ENCODE measurements around the gene C10orf71.

The C10orf71 gene, protein sequence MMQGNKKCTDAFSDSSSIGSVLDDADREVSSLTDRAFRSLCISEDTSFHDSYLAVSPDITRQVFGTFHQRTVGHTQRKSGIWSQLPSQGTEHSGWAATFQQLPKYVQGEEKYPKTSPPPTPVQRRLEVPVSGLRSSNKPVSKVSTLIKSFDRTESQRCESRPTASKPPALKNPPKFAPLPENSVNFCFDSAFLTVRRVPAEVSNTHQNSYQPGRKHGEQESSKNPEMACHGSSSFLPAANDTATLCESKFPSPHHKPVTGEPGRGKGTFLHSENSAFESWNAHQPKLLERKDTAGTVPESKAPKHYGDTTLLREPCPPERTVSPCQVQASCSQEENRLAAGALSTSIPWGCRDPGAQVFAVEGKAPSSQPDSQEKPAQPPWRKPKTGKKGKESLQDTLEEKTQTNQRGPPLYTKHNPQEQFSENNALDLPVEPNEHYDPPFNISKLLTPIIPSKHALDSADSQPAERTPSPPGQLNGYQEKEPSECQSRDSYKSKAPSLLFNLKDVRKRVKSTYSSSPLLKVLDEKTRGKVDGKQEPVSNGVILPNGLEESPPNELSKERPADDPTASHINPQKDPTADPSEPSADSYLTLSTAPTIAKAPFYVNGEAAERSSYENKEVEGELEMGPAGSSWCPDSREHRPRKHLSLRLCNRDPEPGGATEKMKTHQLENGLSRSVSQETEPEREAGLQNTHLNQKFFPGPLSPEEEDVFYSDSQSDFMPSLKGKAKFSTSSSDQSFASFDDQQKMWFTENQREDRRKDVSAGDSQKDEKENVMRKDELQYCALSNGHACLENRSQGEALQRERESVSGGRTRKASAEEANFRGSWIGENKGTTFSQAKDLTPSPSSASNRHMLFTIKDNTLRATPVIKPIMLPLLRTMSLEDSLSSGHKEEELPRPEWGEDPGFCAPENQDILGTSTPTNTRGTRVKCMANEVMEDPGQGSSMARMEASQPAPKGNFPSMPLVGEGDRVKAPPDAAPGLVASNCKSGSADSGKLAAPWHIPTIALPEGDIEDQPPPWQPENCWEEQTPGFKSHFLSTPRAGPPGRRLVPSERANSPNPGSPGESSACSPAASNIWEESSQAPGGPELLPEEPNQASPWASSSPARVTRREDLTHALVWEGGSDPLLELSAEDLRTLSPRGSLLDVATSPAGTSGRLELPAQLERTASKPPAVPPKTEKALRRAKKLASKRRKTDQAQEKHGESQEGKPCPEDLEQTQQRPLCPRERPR (N-terminal part only)

DNA sequence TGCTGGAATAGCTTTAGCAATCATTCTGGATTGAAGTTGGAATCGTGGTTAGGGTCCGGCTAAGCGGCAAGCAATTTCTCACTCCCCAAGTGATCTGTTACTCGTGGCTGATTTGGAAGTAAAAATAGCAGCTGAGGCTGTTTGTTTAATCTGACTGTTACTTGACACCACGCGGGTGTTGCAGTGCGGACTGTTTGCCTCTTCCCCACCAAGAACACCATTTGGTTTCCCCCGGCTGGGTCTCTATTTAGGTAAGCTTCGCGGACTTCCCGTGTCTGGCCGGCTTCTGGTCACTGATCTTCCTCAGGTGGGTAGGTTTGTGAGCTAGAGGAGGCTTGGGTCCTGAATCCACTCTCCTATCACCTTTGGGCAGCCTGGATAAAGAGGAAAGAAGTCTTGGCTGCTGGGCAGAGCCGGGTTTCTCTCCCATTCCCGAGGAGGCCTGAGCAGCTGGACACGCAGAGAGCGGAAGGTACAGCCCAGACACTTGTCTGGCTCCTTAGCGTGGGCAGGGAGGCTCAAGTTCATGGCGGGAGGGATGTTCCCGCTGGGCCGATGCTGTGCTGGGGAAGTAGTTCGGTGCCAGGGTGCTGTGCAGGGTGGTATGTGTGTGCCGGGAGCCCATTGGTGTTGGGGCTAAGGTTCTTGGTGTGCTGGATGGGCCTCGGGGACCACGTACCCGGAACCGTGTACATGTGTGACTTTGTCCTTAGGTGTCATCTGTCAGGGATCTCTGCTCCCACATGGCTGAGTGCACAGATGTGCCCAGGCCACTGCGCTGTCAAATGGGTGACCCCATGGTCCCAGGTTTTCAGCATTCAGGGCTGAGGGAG, at the start of gene C10orf71:
C10orf71 (plus strand) TSS at position 188 of the 833 bp plus-strand sequence. CDS start 23,376 bp downstream, outside the sequence.
- no peak for DNase-seq

DNA sequence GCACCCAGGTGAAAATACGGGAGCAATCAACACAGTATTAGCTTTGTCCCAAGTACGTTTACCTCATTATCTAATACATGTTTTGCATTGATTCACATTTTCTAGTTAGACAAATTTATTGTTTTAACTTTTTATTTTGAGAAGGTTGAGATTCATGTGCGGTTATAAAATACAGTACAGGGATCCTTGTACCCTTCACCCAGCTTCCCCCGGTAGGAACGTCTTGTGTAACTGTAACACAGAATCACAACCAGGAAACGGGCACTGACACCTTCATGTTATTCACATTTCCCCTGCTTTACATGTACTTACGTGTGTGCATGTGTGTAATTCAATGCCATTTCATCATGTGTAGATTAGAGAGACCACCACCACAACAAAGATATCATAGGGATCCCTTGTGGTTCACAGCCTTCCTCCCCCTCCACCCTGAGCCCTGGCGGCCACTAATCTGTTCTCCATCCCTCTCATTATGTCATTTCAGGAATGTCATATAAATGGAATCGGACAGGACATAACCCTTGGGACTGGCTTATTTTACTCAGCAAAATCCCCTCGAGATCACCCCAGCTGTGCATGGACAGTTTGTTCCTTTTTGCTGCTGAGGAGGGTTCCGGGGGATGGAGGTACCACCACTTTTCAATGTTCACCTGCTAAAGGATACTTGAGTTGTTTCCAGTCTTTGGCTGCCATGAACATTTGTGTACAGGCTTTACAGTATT, 46.5 kb upstream of the C10orf71 start:
- no peak for DNase-seq

- no peak for DNase-seq
Measured at GRCh38 chr10:49253340-49253906, 45.5 kb upstream of the C10orf71 start.

- DNase-seq: no peak
Measured at GRCh38 chr10:49254150-49254549, 44.8 kb upstream of the C10orf71 start.

- DNase-seq: no peak
Measured at GRCh38 chr10:49254556-49255318, 44.2 kb upstream of the C10orf71 start.

DNA sequence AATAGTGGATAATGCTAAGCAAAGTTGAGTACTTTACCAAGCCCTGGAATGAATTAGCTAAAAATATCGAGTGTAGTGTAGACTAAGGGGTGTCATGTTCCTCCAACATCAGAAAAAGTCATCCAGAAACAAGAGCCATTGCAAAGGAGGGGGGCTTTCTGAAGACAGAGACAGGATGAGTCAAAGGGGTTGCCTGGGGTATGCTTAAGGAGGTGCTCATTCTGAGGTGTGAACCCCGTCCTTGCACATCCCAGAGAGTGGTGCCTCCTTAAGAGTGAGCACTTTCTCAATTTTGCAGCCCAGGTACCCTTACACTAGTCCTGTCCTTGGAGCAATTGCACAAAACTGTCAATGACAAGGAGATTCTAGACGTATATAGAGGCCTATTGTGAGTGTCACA, 43.1 kb upstream of the C10orf71 start:
- no peak for DNase-seq

DNA sequence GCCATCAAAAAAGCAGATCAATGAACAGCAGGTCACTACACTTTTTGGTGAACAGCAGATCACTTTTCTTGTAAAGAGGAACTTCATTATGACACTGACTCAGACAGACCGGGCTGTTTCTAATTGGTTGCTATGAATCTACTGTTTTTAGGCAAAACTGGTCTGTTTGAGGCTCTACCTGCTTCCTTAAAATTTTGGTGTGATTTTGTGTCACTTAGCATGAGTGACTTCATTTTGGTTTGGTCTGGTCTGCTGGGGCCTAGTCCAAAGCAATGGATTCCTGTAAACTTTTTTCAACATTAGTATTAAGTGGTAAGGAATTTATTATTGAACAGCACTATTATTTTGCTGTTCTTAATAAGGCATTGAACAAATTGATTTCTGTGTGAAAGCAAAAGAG, 41.8 kb upstream of the C10orf71 start:
- DNase-seq: no peak

DNA sequence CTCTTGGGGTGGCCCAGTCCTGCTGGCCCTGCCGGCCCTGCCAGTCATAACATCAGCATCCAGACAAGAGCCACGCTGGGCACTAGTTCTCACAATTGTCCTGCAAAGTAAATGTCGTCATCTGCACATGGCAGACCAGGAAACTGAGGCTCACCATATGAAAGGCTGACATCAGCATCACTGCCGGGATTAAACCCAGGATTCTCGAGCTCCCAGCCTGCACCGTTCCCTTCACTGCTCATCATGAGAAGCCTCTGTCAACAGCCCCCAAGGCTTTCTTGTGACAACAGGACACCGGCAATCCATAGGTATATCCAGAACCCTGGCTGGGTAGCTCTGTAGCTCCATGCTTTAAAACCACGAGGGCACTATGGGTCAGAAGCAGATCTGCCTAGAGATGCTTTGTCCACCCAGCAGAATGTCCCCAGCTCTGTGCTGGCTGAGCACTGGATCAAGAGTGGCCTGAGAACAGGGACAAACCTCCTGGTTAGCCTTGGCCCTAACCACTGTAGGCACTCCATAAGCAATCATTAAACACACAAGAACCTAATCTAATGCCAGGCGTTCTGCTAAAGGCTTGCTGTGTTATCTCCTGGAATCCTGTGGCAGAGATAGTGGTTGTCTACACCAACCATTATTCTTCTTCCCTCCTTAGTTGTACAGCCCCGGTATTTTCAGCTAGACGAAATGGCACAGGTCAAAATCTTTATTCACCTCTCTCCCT, 41.2 kb upstream of the C10orf71 start:
- DNase-seq: no peak

- DNase-seq: no peak
Measured at GRCh38 chr10:49258350-49258683, 40.7 kb upstream of the C10orf71 start.

GRCh38 chr10:49260644-49261296, 38.2 kb upstream of the C10orf71 start:
- DNase-seq: no peak

GRCh38 chr10:49263591-49263990, 35.4 kb upstream of the C10orf71 start:
- DNase-seq: no peak

GRCh38 chr10:49264177-49264677, 34.7 kb upstream of the C10orf71 start:
- no peak for DNase-seq

GRCh38 chr10:49265885-49266284, 33.1 kb upstream of the C10orf71 start:
- no peak for DNase-seq

DNA sequence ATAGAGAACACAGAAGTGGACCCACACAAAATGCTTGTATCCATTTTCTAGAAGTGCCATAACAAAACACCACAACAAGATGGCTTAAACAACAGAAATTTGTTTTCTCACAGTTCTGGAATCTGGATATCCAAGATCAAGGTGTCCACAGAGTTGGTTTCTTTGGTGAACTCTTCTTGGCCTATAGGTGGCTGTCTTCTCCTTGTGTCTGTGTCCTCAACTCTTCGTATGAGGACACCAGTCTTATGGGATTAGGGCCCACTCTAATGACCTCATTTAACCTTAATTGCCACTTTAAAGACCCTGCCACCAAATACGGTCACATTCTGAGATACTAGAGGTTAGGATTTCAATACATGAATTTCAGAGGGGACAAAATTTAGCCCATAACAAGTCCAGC, 30.8 kb upstream of the C10orf71 start:
- no peak for DNase-seq

DNA sequence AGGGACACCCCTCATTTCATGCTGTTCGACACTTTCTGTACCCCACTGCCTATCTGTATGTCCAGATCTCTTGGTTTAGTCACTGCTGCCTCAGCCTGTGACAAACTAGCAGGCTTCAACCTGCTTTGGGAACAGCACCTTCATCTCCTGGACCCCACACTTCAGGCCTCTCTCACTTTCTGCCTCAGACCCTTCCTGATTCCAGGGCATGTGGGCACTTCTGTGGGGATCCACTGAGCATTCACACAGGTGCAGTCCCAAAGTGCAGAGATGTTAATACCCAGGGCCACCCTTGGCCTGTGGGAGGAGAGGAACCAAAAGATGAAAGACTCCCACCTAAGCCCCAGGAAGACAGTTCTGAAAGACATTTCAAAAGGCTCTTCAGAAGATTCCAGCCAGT, 29.4 kb upstream of the C10orf71 start:
- no peak for DNase-seq

GRCh38 chr10:49270565-49270964, 28.4 kb upstream of the C10orf71 start:
- no peak for DNase-seq

DNA sequence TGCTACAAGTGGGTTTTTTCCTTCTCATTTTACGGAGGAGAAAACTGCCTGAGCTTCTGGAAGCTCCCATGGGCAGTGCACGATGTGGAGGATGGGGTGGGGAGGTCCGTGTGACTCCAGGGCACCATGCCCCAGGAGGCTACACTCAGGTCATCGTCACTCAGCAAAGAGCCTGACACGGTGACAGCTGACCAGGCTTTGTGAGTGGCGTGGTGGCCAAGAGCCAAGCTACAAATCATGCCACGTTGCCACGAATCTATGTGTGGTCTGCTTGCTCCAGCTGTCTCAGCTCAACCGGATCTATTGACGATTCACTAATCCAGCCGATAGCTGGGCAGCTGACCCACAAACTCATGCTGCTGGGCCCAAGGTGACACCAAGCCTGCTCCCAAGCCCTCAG, 27.6 kb upstream of the C10orf71 start:
- DNase-seq: no peak

DNA sequence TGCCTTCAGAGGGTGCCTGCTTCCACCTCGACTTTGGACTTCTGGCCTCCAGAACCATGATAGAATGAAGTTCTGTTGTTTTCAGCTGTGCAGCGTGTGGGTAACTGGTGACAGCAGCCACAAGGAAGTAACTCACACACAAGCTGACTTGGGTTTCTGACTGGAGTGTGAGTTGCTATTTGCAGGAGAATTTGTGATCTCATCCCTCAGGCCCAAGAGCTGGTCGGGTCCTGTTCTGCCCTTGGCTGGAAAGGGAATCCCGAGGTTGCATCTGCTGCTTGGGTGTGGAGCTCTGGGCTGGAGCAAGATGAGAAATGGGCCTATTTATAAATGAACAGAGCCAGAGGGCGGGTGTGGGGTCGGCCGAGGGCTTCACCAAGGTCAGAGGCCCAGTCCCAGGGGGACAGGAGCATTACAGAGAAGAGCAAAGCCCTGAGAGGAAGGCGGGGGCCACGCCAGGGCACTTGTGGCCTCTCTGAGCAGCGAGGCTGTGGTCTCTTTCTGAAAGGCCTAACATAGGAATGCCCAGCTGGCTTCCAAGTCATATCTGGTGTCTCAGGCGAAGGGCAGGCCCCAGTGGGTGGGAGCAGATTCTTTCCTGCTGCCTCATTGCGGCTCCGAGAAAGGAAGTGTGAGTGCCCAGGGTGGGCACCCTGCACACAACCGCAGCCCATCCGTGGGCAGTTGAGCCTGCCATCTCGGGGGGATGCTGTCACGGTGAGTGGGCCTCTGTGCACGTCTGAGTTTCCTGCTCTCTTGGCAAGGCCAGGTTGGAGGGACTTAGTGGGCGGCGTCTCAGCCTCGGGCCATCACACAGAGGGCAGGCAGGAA, 26.5 kb upstream of the C10orf71 start:
- no peak for DNase-seq

Measured in 8988T (cell line).